ENCODE measurements around the gene LRP1B.

DNA sequence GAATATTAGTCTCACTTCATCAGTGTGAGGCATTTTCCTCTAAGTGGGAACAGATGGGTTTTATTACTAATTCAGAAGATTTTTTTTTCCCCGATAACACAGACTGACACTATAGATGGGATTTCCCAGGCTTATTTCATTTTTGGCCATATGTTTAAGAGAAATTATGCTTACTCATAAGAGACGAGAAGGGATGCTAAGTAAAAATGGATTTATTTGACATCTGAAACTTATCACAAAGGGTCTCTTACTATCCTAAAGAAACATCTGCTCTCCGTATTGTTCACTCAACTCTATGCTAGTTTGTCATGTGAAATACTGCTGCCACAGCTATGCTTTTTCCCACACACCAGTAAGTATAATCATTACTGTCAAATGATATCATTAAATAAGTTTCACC is 1476.3 kb downstream of the LRP1B start:
- no peak for TF ChIP-seq EZH2 (IDR thresholded peaks at IDR 0.05; ENCODE audit: borderline replicate concordance, low read length)
- TF ChIP-seq, protein P1, sequence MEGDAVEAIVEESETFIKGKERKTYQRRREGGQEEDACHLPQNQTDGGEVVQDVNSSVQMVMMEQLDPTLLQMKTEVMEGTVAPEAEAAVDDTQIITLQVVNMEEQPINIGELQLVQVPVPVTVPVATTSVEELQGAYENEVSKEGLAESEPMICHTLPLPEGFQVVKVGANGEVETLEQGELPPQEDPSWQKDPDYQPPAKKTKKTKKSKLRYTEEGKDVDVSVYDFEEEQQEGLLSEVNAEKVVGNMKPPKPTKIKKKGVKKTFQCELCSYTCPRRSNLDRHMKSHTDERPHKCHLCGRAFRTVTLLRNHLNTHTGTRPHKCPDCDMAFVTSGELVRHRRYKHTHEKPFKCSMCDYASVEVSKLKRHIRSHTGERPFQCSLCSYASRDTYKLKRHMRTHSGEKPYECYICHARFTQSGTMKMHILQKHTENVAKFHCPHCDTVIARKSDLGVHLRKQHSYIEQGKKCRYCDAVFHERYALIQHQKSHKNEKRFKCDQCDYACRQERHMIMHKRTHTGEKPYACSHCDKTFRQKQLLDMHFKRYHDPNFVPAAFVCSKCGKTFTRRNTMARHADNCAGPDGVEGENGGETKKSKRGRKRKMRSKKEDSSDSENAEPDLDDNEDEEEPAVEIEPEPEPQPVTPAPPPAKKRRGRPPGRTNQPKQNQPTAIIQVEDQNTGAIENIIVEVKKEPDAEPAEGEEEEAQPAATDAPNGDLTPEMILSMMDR (IDR thresholded peaks at IDR 0.05; ENCODE audit: low read length): no peak
